GM23248 (cell line): ENCODE results near the gene NPHS2. TPM values are rescaled to one million over a fixed set of nuclear protein-coding genes. Genes with fewer than 3 reads are reported as not detected.

ENCODE experiments used
- DNase-seq: peaks from one replicate; pipeline ENCODE4 v3.0.0-alpha.2; 2015
- H2AFZ ChIP-seq: fragments of 200-600 bp; sonication (generic); 2 replicates; pipeline ENCODE4 v1.6.1; 2016; ENCODE audit warnings: antibody characterized with exemption
- H3F3A ChIP-seq: fragments of 200-600 bp; sonication (generic); 2 replicates; pipeline ENCODE4 v1.6.1; 2016; ENCODE audit warnings: mild to moderate bottlenecking, antibody characterized with exemption, mixed run types; ENCODE audit not compliant: insufficient read depth
- H3K27ac ChIP-seq: fragments of 200-600 bp; sonication (generic); 2 replicates; pipeline ENCODE4 v1.5.1; 2016; ENCODE audit warnings: mild to moderate bottlenecking
- H3K27me3 ChIP-seq: fragments of 200-600 bp; sonication (generic); replicated peaks from 2 replicates; pipeline ENCODE4 v1.6.1; 2016; ENCODE audit warnings: mild to moderate bottlenecking; ENCODE audit not compliant: insufficient read depth
- H3K36me3 ChIP-seq: fragments of 200-600 bp; sonication (generic); 2 replicates; pipeline ENCODE4 v1.6.1; 2016; ENCODE audit warnings: low read depth, mild to moderate bottlenecking
- H3K4me1 ChIP-seq: fragments of 200-600 bp; sonication (generic); 2 replicates; pipeline ENCODE4 v1.6.1; 2016; ENCODE audit warnings: mild to moderate bottlenecking; ENCODE audit not compliant: insufficient read depth
- H3K4me2 ChIP-seq: fragments of 200-600 bp; sonication (generic); one replicate; pipeline ENCODE4 v1.6.1; 2016; ENCODE audit warnings: mild to moderate bottlenecking; ENCODE audit not compliant: unreplicated experiment
- H3K4me3 ChIP-seq: fragments of 200-600 bp; sonication (generic); 2 replicates; pipeline ENCODE4 v1.5.1; 2016; ENCODE audit warnings: mild to moderate bottlenecking
- H3K79me2 ChIP-seq: fragments of 200-600 bp; sonication (generic); 2 replicates; pipeline ENCODE4 v1.6.1; 2016; ENCODE audit warnings: mild to moderate bottlenecking; ENCODE audit not compliant: insufficient read depth
- H3K9ac ChIP-seq: fragments of 200-600 bp; sonication (generic); 2 replicates; pipeline ENCODE4 v1.6.1; 2016; ENCODE audit warnings: mild to moderate bottlenecking
- H3K9me2 ChIP-seq: fragments of 200-600 bp; sonication (generic); 2 replicates; pipeline ENCODE4 v1.6.1; 2016; ENCODE audit warnings: mixed run types, mild to moderate bottlenecking, moderate library complexity; ENCODE audit not compliant: insufficient read depth
- H3K9me3 ChIP-seq: fragments of 200-600 bp; sonication (generic); one replicate; pipeline ENCODE4 v1.6.1; 2017; ENCODE audit warnings: low read depth
- H4K20me1 ChIP-seq: fragments of 200-600 bp; sonication (generic); 2 replicates; pipeline ENCODE4 v1.6.0; 2016; ENCODE audit not compliant: insufficient read depth
- EZH2 ChIP-seq: fragments of 200-600 bp; sonication (generic); IDR thresholded peaks from 2 replicates; pipeline ENCODE4 v1.6.1; 2018; ENCODE audit warnings: antibody characterized with exemption, mild to moderate bottlenecking; ENCODE audit not compliant: insufficient read depth, poor library complexity, severe bottlenecking
- EZH2phosphoT487 ChIP-seq: fragments of 200-600 bp; sonication (generic); IDR thresholded peaks from 2 replicates; pipeline ENCODE4 v1.6.1; 2018; ENCODE audit warnings: antibody characterized with exemption, moderate library complexity, mild to moderate bottlenecking, low read depth; ENCODE audit not compliant: insufficient read depth
- WGBS, 2 experiments: methylation state at CpG; one replicate each; pipeline ENCODE4 v1.1.6; 2015 to 2017; ENCODE audit warnings: low lambda C conversion rate in 2 of 2, low coverage in 1 of 2; ENCODE audit errors: missing lambda C conversion rate in 2 of 2; 5-methylcytosine and 5-hydroxymethylcytosine counted together
- in situ Hi-C: fragments of 300-500 bp; cut with MboI; formaldehyde crosslinking; loops from 2 replicates; pipeline ENCODE4 v1.15.0; 2020
- polyA plus RNA-seq: library from polyadenylated mRNA; unstranded; fragments of >200 nt; fragmentation: Nextera tagmentation; extraction: Ambion mirVana; gene quantifications from 2 replicates; pipeline ENCODE4 v1.2.1, GENCODE V29; 2016
- total RNA-seq: library from RNA; depleted of rRNA; stranded (reverse); fragments of >200 nt; shearing (Covaris generic); gene quantifications from 2 replicates; pipeline ENCODE4 v1.2.3, GENCODE V29; 2014

The NPHS2 gene
- total and polyA plus RNA-seq, 2 experiments from 2014 or later, result not detected

DNA sequence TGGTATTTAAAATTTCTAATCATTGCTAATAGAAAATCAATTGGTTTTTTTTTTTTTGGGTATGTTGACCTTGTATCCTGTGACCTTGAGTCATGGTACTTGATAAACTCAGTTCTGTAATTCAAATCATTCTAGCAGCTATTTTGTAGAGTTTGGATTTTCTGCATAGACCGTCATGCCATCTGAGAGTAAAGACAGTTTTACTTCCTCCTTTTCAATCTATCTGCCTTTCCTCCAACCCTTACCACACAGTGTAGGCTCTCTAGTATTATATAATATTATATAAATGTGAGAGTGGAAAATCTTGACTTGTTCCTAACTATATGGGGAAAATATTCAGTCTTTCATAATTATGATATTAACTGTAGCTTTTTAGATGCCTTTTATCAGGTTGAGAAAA lies 22.9 kb upstream of the NPHS2 start:
- in situ Hi-C loops, result no loop called here
- Histone ChIP-seq H4K20me1 (no peaks in the 10 kb centered on the region), H3K4me3 (no peak overlapping the region), H2AFZ (no peak overlapping the region), H3K27me3 (peaks cover 10% of the 10 kb centered on the region), H3K36me3 (no peaks in the 10 kb centered on the region), H3K9me3 (no peaks in the 10 kb centered on the region), H3K27ac (no peak overlapping the region), H3K9me2 (no peaks in the 10 kb centered on the region), H3F3A (no peaks in the 10 kb centered on the region), H3K9ac (no peak overlapping the region), H3K4me2 (no peak overlapping the region), H3K4me1 (no peaks in the 10 kb centered on the region), H3K79me2 (no peaks in the 10 kb centered on the region)
- TF ChIP-seq EZH2phosphoT487 (no peak), EZH2 (no peak)
- 26 to 38% methylated on average over 1 of the region's 1 CpG for WGBS, 2 experiments
- no peak for DNase-seq

DNA sequence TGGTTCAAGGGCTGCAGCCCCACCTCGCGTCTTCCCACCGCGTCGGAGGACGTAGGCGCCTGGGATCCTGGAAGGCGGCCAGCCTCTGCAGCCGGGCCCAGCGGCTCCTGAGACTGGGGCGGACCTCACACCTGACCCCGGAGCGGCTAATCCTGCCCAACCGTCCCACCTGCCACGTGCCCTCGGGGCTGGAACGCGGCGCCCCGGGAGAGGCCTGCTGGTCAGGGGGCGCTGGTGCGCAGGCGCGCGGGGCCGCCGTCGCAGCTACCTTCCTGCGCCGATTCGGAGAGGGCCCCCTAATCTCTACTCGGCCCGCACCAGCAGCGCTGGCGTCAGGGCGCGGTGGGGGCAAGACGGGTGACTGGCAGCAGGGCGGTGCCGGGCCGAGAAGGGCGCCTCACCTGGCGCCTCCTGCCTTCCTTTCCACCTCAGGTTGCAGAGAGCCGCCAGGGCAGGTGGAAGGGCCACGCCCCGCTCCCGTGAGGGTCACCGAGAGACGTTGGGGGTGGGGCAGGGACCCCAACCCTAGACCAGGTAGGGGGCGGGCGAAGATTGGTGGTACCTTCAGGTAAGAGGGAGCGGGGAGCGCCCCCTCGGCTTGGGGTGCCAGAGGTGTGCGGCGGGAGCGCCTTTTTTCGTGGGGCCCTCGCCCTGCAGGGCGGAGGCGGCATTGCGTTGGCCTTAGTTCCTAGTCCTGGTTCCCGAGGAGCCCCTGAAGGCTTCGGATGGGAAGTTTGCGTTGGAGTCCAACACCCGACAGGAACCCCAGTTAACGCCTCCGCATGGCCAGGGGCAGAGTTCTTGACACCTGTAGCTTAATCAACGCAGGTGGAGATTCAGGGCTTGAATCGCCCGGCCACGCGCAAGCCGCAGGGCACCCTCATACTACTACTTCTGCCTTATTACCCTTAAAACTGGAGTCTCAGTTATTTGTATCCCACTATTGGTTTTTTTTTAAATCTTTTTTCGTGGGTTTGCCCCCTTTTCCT lies 16.1 kb upstream of the NPHS2 start, which contains the start of gene TDRD5:
TDRD5 (plus strand) TSS at position 241 of the 989 bp plus-strand sequence. CDS start 784 bp downstream, outside the sequence.
- Histone ChIP-seq H2AFZ (no peak within 1 kb of the TSS), H3K27me3 (peaks cover 27% of the 10 kb centered on the region), H3K27ac (no peak within 1 kb of the TSS), H3K9ac (no peak within 1 kb of the TSS), H3K79me2 (no peaks in the 10 kb centered on the region), H3K4me2 (no peak within 1 kb of the TSS), H3K4me1 (no peaks in the 10 kb centered on the region), H4K20me1 (no peaks in the 10 kb centered on the region), H3F3A (no peaks in the 10 kb centered on the region), H3K4me3 (no peak within 1 kb of the TSS), H3K36me3 (no peaks in the 10 kb centered on the region), H3K9me2 (no peaks in the 10 kb centered on the region), H3K9me3 (no peaks in the 10 kb centered on the region)
- TF ChIP-seq EZH2 (no peak), EZH2phosphoT487 (no peak)
- in situ Hi-C loops, result no loop called here
- 24 to 27% methylated on average over 53 to 59 of the region's 75 CpGs for WGBS, 2 experiments
- DNase-seq, result no peak

DNA sequence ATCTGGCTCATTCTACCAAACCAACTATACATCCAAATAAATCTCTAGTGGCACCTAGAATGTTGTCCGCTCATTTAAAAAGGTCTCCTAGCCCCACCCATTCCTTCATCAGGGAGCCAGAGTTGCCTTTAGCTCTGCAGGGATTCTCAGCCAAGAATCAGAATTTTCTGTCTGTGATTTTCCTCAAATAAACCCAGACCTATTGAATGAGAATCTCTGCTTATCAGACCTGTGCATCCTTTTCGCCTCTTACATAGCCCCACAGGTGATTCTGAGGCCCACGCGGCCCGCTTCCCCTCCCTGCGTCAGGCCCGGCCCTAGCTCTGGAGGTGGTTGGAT lies 15.5 kb upstream of the NPHS2 start:
- H3K4me3 ChIP-seq, result no peak overlapping the region
- no peaks in the 10 kb centered on the region for H3K9me3 ChIP-seq
- H3K27me3 ChIP-seq, result peaks cover 32% of the 10 kb centered on the region
- no peak for DNase-seq
- H3K27ac ChIP-seq, result no peak overlapping the region
- in situ Hi-C loops, result no loop called here
- H3K4me2 ChIP-seq, result no peak overlapping the region
- H2AFZ ChIP-seq, result no peak overlapping the region
- WGBS, 2 experiments, result 21 to 23% methylated on average over 7 of the region's 7 CpGs
- H4K20me1 ChIP-seq, result no peaks in the 10 kb centered on the region
- no peaks in the 10 kb centered on the region for H3K4me1 ChIP-seq
- H3K79me2 ChIP-seq, result no peaks in the 10 kb centered on the region
- H3F3A ChIP-seq, result no peaks in the 10 kb centered on the region
- no peak overlapping the region for H3K9ac ChIP-seq
- TF ChIP-seq EZH2 (no peak), EZH2phosphoT487 (no peak)
- no peaks in the 10 kb centered on the region for H3K9me2 ChIP-seq
- H3K36me3 ChIP-seq, result no peaks in the 10 kb centered on the region

DNA sequence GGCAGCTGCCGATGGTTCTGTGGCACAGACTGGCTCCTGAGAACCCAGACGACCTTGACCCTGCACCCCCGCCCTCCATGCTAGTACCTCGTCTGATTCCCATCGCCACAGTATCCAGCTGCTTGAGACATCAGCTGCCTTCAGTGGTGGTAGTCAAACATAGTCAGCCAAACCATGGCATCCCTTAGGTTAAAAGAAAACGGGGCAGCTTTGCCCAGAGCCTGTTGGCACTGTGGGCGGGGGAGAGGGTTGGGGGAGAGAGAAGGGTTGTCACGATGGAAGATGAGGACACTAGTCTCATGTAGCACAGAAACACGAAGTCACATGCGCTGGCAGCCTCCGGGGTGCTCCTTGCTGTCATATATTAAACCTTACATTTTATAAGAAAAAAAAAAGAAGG lies 14.9 kb upstream of the NPHS2 start:
- no peaks in the 10 kb centered on the region for H4K20me1 ChIP-seq
- 52 to 53% methylated on average over 11 of the region's 11 CpGs for WGBS, 2 experiments
- H2AFZ ChIP-seq, result no peak overlapping the region
- no peak for DNase-seq
- H3K27me3 ChIP-seq, result peaks cover 37% of the 10 kb centered on the region
- H3K4me2 ChIP-seq, result no peak overlapping the region
- H3K4me3 ChIP-seq, result no peak overlapping the region
- no peak overlapping the region for H3K9ac ChIP-seq
- no peaks in the 10 kb centered on the region for H3F3A ChIP-seq
- no peaks in the 10 kb centered on the region for H3K9me3 ChIP-seq
- no peak for TF ChIP-seq EZH2phosphoT487
- TF ChIP-seq EZH2, result no peak
- in situ Hi-C loops, result no loop called here
- H3K4me1 ChIP-seq, result no peaks in the 10 kb centered on the region
- no peaks in the 10 kb centered on the region for H3K36me3 ChIP-seq
- no peaks in the 10 kb centered on the region for H3K9me2 ChIP-seq
- no peaks in the 10 kb centered on the region for H3K79me2 ChIP-seq
- H3K27ac ChIP-seq, result no peak overlapping the region
